Uterus (tissue), 4 donors: ENCODE measurements around the gene BRSK2. TPM values are rescaled to one million over a fixed set of nuclear protein-coding genes. Genes with fewer than 3 reads are reported as not detected.
A peak's percentile ranks its signal among the peaks of the same experiment; 100 is the strongest.

ENCODE experiments used
- DNase-seq, 2 donors: peaks; one replicate each; pipeline ENCODE4 v3.0.0-alpha.2; 2019 to 2020
- H3K27ac ChIP-seq, 2 donors: fragments of 200-600 bp; sonication (generic); 1 replicate in 1 of 2; 2 replicates in 1 of 2; pipeline ENCODE4 v1.5.1; 2016 to 2018
- H3K27me3 ChIP-seq, 2 donors: fragments of 200-600 bp; sonication (generic); one replicate each; pipeline ENCODE4 v1.5.1; 2018 to 2019; ENCODE audit warnings: control low read depth in 1 of 2
- H3K36me3 ChIP-seq, 2 donors: fragments of 200-600 bp; sonication (generic); one replicate each; pipeline ENCODE4 v1.5.1; 2019; ENCODE audit warnings: control low read depth in 1 of 2
- H3K4me1 ChIP-seq, 2 donors: fragments of 200-600 bp; sonication (generic); one replicate each; pipeline ENCODE4 v1.5.1; 2018 to 2019; ENCODE audit warnings: control low read depth in 1 of 2
- H3K4me3 ChIP-seq, 2 donors: fragments of 200-600 bp; sonication (generic); 1 replicate in 1 of 2; 2 replicates in 1 of 2; pipeline ENCODE4 v1.5.1; 2018 to 2019; ENCODE audit warnings: mild to moderate bottlenecking in 1 of 2
- H3K9me3 ChIP-seq, 2 donors: fragments of 200-600 bp; sonication (generic); one replicate each; pipeline ENCODE4 v1.5.1; 2019; ENCODE audit warnings: control low read depth in 1 of 2
- POLR2A ChIP-seq, 2 donors: fragments of 450-650 bp; IDR thresholded peaks; one replicate each; pipeline ENCODE4 v1.6.1; 2016; ENCODE audit warnings: antibody characterized with exemption in 2 of 2, mild to moderate bottlenecking in 1 of 2, moderate library complexity in 1 of 2
- intact Hi-C: fragments of 100-400 bp; cut with DNase I; formaldehyde crosslinking; loops from one replicate; pipeline ENCODE4 v1.15.1; 2023; ENCODE audit warnings: low total_unique reads
- total RNA-seq, 4 donors: library from RNA; depleted of rRNA in 3 of 4; stranded (reverse); fragments of >200 nt in 3 of 4; gene quantifications; one replicate each; pipeline versions ENCODE4 v1.1.0 to v1.2.4, GENCODE V29; 2014 to 2023
- TF ChIP-seq, protein P1 (sequence below), 4 experiments: fragments of 200-600 bp in 2 of 4; fragments of 450-650 bp in 2 of 4; sonication (generic) in 2 of 4; IDR thresholded peaks; one replicate each; pipeline ENCODE4 v1.5.1; 2016 to 2019; ENCODE audit warnings: antibody characterized with exemption in 4 of 4, mild to moderate bottlenecking in 2 of 4, moderate library complexity in 1 of 4
- donor health status: DM: yes; HTN: yes; CAD: no.

The BRSK2 gene
- total RNA-seq, 4 donors from 2014 or later: 1.5 to 2.2 TPM; not detected in 2

DNA sequence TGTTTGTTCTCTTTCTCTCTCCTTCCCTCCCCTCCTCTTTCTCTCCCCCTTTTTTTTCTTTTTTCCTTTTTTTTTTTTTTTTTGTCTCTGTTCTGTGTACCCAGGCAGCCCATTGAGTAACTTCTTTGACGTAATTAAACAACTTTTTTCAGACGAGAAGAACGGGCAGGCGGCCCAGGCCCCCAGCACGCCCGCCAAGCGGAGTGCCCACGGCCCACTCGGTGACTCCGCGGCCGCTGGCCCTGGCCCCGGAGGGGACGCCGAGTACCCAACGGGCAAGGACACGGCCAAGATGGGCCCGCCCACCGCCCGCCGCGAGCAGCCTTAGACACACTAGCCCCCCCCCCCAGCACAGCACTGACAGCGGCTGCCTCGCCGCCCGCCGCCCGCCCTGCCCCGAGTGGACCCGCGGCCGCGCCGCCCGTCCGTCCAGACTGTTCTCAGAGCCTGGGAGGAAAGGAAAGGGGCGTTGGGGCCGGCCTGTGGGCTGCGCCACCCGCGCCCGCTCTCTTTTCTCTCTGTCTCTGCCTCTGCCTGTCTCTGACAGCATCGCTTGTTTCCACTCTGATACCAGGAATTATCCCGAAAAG, 70.8 kb downstream of the BRSK2 start:
- H3K36me3 ChIP-seq: no peaks in the 10 kb centered on the region
- peaks cover 0 to 18% of the 10 kb centered on the region in 2 donors for H3K4me1 ChIP-seq
- no peaks in the 10 kb centered on the region for H3K9me3 ChIP-seq
- peak; percentile 78 to 84 for DNase-seq
- TF ChIP-seq POLR2A (IDR thresholded peaks at IDR 0.05): no peak
- TF ChIP-seq, protein P1, sequence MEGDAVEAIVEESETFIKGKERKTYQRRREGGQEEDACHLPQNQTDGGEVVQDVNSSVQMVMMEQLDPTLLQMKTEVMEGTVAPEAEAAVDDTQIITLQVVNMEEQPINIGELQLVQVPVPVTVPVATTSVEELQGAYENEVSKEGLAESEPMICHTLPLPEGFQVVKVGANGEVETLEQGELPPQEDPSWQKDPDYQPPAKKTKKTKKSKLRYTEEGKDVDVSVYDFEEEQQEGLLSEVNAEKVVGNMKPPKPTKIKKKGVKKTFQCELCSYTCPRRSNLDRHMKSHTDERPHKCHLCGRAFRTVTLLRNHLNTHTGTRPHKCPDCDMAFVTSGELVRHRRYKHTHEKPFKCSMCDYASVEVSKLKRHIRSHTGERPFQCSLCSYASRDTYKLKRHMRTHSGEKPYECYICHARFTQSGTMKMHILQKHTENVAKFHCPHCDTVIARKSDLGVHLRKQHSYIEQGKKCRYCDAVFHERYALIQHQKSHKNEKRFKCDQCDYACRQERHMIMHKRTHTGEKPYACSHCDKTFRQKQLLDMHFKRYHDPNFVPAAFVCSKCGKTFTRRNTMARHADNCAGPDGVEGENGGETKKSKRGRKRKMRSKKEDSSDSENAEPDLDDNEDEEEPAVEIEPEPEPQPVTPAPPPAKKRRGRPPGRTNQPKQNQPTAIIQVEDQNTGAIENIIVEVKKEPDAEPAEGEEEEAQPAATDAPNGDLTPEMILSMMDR (IDR thresholded peaks at IDR 0.05): no peak
- intact Hi-C loops: no loop called here
- no peaks in the 10 kb centered on the region for H3K27me3 ChIP-seq
- H3K27ac ChIP-seq: peak overlapping the region; percentile 89 to 96
- H3K4me3 ChIP-seq: peak overlapping the region; percentile 25 to 47

- intact Hi-C loops: no loop called here
- Histone ChIP-seq H3K4me3 (peak overlapping the region; percentile 25 to 47), H3K9me3 (no peaks in the 10 kb centered on the region), H3K27me3 (no peaks in the 10 kb centered on the region), H3K27ac (peak overlapping the region; percentile 89 to 96), H3K36me3 (no peaks in the 10 kb centered on the region), H3K4me1 (peaks cover 0 to 18% of the 10 kb centered on the region in 2 donors)
- peak in 1 of 2 donors; percentile 47 for TF ChIP-seq POLR2A (IDR thresholded peaks at IDR 0.05)
- TF ChIP-seq, protein P1 (IDR thresholded peaks at IDR 0.05): no peak
- peak; percentile 68 to 74 for DNase-seq
These were observed 71.5 kb downstream of the BRSK2 start for GRCh38 chr11:1460986-1461825.

GRCh38 chr11:1461826-1462697, 72.3 kb downstream of the BRSK2 start:
- TF ChIP-seq POLR2A (IDR thresholded peaks at IDR 0.05): no peak
- TF ChIP-seq, protein P1 (IDR thresholded peaks at IDR 0.05): no peak
- Histone ChIP-seq H3K36me3 (no peaks in the 10 kb centered on the region), H3K4me3 (no peak overlapping the region), H3K27ac (peak overlapping the region; percentile 89 to 96), H3K27me3 (no peaks in the 10 kb centered on the region), H3K9me3 (no peaks in the 10 kb centered on the region), H3K4me1 (peaks cover 0 to 18% of the 10 kb centered on the region in 2 donors)
- intact Hi-C loops: no loop called here
- DNase-seq: no peak

DNA sequence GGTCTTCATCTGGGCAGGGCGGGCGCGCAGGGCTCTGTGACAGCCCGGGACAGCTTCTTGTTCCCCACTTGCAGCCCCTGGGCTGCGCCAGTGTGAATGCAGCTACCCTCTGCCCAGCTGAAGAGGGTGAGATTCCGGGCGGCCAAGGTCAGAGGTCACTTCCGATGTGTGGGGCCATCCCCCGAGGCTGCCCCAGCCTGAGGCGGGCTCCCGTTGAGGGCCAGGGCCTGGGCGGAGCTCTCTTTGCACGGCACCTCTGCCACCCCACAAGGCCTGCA, 72.9 kb downstream of the BRSK2 start:
- H3K4me1 ChIP-seq: peaks cover 0 to 18% of the 10 kb centered on the region in 2 donors
- no peaks in the 10 kb centered on the region for H3K36me3 ChIP-seq
- DNase-seq: no peak
- no peak overlapping the region for H3K4me3 ChIP-seq
- H3K27me3 ChIP-seq: no peaks in the 10 kb centered on the region
- TF ChIP-seq, protein P1 (IDR thresholded peaks at IDR 0.05): no peak
- TF ChIP-seq POLR2A (IDR thresholded peaks at IDR 0.05): no peak
- H3K9me3 ChIP-seq: no peaks in the 10 kb centered on the region
- intact Hi-C loops: no loop called here
- no peak overlapping the region for H3K27ac ChIP-seq
